ENCODE data around the gene OR5P2. TPM values are rescaled to one million over a fixed set of nuclear protein-coding genes. Genes with fewer than 3 reads are reported as not detected.
"Not testable (repeated sequence)": the region's sequence is repeated elsewhere in the genome, so short reads cannot be mapped to it uniquely, and the experiment has no call there.

Gene OR5P2
- total RNA-seq, 1 donor from 2014 or later, result 0.26 TPM

DNA sequence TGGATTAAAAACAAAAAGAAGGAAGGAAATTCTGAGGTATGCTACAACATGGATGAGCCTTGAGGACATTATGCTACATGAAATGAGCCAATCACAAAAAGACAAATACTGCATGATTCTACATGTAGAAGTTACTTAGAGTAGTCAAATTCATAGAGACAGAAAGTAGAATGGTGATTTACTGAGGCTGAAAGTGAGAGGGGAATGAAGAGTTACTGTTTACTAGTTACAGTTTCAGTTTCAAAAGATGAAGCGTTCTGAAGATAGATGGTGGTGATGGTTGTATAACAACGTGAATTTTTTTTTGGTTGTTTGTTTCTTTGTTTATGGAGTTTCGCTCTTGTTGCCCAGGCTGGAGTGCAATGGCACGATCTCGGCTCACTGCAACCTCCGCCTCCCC, 9.5 kb downstream of the OR5P2 start:
- no peaks in the 10 kb centered on the region for H3K4me1 Mint-ChIP-seq (ENCODE audit: unreplicated experiment)
- no peak overlapping the region for H3K27ac Mint-ChIP-seq (ENCODE audit: unreplicated experiment)
- TF ChIP-seq, protein P1, sequence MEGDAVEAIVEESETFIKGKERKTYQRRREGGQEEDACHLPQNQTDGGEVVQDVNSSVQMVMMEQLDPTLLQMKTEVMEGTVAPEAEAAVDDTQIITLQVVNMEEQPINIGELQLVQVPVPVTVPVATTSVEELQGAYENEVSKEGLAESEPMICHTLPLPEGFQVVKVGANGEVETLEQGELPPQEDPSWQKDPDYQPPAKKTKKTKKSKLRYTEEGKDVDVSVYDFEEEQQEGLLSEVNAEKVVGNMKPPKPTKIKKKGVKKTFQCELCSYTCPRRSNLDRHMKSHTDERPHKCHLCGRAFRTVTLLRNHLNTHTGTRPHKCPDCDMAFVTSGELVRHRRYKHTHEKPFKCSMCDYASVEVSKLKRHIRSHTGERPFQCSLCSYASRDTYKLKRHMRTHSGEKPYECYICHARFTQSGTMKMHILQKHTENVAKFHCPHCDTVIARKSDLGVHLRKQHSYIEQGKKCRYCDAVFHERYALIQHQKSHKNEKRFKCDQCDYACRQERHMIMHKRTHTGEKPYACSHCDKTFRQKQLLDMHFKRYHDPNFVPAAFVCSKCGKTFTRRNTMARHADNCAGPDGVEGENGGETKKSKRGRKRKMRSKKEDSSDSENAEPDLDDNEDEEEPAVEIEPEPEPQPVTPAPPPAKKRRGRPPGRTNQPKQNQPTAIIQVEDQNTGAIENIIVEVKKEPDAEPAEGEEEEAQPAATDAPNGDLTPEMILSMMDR (IDR thresholded peaks at IDR 0.05; ENCODE audit: unreplicated experiment), result no peak
- no peaks in the 10 kb centered on the region for H3K27me3 Mint-ChIP-seq (ENCODE audit: unreplicated experiment)
- peaks cover 6% of the 10 kb centered on the region for H3K9me3 Mint-ChIP-seq (ENCODE audit: unreplicated experiment)
- H3K36me3 Mint-ChIP-seq (ENCODE audit: low read depth, unreplicated experiment), result no peaks in the 10 kb centered on the region
- DNase-seq (ENCODE audit: low spot score), result no peak
- no peak overlapping the region for H3K4me3 Mint-ChIP-seq (ENCODE audit: unreplicated experiment)

DNA sequence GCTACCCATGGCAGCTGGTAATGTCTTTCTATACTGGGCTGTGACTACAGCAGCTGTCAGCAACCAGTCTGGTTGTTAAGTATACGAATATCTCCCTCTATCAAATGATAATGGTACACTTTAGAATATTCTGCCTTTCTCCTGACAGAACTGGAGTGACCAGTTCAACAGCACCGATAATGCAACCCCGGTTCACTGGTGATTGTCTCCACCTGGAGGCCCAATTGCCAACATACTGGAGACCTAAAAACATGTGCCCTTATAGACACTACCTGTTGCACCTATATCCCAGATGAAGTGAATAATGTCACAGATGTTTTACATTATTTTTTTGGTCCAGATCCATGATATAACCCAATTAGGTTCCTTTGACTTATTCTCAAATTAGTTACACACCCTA, 21.1 kb downstream of the OR5P2 start:
- Mint-ChIP-seq H3K4me3 (ENCODE audit: unreplicated experiment) (no peak overlapping the region), H3K9me3 (ENCODE audit: unreplicated experiment) (no peaks in the 10 kb centered on the region), H3K4me1 (ENCODE audit: unreplicated experiment) (no peaks in the 10 kb centered on the region), H3K36me3 (ENCODE audit: low read depth, unreplicated experiment) (no peaks in the 10 kb centered on the region), H3K27me3 (ENCODE audit: unreplicated experiment) (no peaks in the 10 kb centered on the region), H3K27ac (ENCODE audit: unreplicated experiment) (no peak overlapping the region)
- DNase-seq (ENCODE audit: low spot score), result no peak
- TF ChIP-seq, protein P1 (IDR thresholded peaks at IDR 0.05; ENCODE audit: unreplicated experiment), result no peak

GRCh38 chr11:7764301-7764700, 32.4 kb downstream of the OR5P2 start:
- H3K27ac Mint-ChIP-seq (ENCODE audit: unreplicated experiment); H3K36me3 Mint-ChIP-seq (ENCODE audit: low read depth, unreplicated experiment); H3K4me1 Mint-ChIP-seq (ENCODE audit: unreplicated experiment); H3K4me3 Mint-ChIP-seq (ENCODE audit: unreplicated experiment); H3K9me3 Mint-ChIP-seq (ENCODE audit: unreplicated experiment); DNase-seq (ENCODE audit: low spot score); H3K27me3 Mint-ChIP-seq (ENCODE audit: unreplicated experiment): not testable (repeated sequence)

DNA sequence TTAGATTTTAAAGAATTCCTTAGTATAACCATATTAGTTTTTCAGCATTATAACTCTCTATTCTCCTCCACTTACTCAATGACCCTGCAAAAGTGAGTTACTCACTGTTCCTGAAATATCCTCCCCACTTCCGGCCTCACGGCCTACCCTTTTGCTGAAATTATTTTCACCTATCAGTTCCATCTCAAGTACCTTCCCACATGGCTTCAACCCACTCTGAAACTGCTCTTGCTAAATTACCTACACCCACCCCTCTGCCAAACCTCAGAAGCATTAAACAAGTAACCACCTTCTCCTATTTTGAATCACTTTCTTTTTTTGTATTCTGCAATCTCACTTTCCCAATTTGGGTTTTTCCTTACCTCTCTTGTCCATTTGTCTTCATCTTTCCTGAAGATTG, 37.7 kb downstream of the OR5P2 start:
- Mint-ChIP-seq H3K27me3 (ENCODE audit: unreplicated experiment) (peaks cover 2% of the 10 kb centered on the region), H3K27ac (ENCODE audit: unreplicated experiment) (no peak overlapping the region), H3K9me3 (ENCODE audit: unreplicated experiment) (no peaks in the 10 kb centered on the region), H3K4me1 (ENCODE audit: unreplicated experiment) (peaks cover 5% of the 10 kb centered on the region), H3K36me3 (ENCODE audit: low read depth, unreplicated experiment) (no peaks in the 10 kb centered on the region), H3K4me3 (ENCODE audit: unreplicated experiment) (no peak overlapping the region)
- DNase-seq (ENCODE audit: low spot score), result no peak
- TF ChIP-seq, protein P1 (IDR thresholded peaks at IDR 0.05; ENCODE audit: unreplicated experiment), result no peak

DNA sequence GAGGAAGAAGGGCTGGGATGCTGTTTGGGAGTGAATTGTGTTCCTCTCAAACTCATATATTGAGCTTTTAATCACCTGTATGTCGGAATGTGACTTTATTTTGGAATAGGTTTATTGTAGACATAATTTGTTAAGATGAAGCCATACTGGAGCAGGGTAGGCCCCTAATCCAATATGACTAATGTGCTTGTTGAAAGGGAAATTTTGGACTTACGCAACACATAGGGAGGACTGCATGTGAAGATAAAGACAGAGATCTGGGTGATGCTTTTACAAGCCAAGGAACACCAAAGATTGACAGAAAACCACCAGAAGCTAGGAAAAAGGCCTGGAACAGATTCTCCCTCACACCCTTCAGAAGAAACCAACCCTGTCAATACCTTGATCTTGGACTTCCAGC, 47.3 kb downstream of the OR5P2 start:
- Mint-ChIP-seq H3K4me3 (ENCODE audit: unreplicated experiment) (no peak overlapping the region), H3K4me1 (ENCODE audit: unreplicated experiment) (peaks cover 5% of the 10 kb centered on the region), H3K27me3 (ENCODE audit: unreplicated experiment) (peaks cover 3% of the 10 kb centered on the region), H3K27ac (ENCODE audit: unreplicated experiment) (no peak overlapping the region), H3K9me3 (ENCODE audit: unreplicated experiment) (no peaks in the 10 kb centered on the region), H3K36me3 (ENCODE audit: low read depth, unreplicated experiment) (no peaks in the 10 kb centered on the region)
- TF ChIP-seq, protein P1 (IDR thresholded peaks at IDR 0.05; ENCODE audit: unreplicated experiment), result no peak
- DNase-seq (ENCODE audit: low spot score), result no peak

Other genes with a start within 250 kb of the OR5P2 start
- 6.8 TPM for gene CYB5R2, start 123.4 kb downstream of the OR5P2 start, total RNA-seq (ENCODE audit: unreplicated experiment)
- gene OVCH2, start 90.5 kb downstream of the OR5P2 start, total RNA-seq (ENCODE audit: unreplicated experiment), result 0.85 TPM
- not detected for gene OR5P3, start 33.9 kb upstream of the OR5P2 start, total RNA-seq (ENCODE audit: unreplicated experiment)
- not detected for gene OR10A6, start 134.3 kb upstream of the OR5P2 start, total RNA-seq (ENCODE audit: unreplicated experiment)
- not detected for gene OR10A3, start 144.8 kb upstream of the OR5P2 start, total RNA-seq (ENCODE audit: unreplicated experiment)
- not detected for gene NLRP10, start 168.5 kb upstream of the OR5P2 start, total RNA-seq (ENCODE audit: unreplicated experiment)
- 515 TPM for gene EIF3F, start 190.4 kb upstream of the OR5P2 start, total RNA-seq (ENCODE audit: unreplicated experiment)